HG02571 (cell line): Measurements from ENCODE around the gene SMO.
"Not testable (repeated sequence)": the region's sequence is repeated elsewhere in the genome, so short reads cannot be mapped to it uniquely, and the experiment has no call there.

ENCODE experiments used
- ATAC-seq: cut with Tn5 transposase; IDR thresholded peaks from one replicate; pipeline ENCODE4 v1.9.1; 2021; ENCODE audit warnings: mild to moderate bottlenecking, moderate library complexity; ENCODE audit not compliant: unreplicated experiment

The SMO gene

DNA sequence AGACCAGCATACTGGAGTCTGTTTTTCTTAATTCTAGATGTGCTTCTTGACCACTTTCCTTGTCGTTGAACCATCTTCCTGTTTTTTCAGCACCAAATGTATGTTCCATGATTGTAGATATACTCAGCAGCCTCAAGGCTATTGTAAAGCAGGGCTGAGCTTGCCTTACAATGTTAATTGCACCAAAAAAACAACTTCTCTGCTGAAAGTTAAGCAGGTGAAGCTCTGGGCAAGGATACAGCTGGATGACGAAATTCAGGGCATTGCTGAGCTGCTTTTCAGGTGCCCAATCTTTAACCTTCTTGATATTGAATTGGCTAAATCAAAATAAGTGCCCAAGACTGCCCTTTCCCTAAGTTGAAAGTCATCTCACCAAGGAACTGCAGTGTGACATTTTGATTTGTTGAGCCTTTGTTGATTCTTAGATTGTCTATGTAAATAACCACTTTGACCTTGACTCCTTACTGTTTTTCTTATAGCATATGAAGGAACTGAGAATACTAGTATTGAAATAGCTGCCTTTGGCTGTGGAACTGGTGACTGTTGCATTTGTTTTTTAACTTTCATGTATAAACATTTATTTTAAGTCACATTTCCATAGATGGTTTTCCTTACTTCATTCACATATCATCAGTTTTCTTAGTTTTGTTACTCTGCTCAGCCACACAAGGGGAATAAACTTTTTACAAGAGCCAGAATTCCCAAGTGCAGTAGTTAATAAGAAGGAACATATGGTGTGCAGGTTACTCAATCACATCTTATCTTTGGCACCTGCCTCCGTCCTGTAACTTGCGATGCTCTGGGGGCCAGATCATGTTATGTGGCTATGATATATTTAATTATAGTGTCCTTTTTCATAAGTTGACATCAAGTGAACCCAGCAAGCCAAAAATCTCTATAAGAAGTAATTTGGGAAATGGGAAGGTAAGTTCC is 39.5 kb downstream of the SMO start:
- ATAC-seq = no peak

DNA sequence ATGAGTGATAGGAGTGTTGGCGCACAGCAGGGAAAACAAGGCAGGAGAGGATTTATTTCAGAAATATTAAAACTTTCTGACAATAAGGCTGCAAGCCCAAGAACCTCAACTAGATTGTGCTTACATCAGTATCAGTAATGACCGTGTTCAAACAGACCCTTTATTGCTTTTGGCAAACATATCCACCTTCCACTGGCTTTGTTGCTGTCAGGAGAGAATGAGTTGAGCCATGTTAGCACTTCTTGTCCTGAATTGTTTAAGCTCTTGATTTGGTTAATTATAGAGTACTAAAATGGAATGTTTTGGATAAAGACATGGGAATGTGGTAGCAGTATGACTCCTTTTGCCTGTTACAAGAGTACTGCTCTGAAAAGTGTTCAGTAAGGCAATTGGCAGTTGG is 40.2 kb downstream of the SMO start:
- no peak for ATAC-seq

DNA sequence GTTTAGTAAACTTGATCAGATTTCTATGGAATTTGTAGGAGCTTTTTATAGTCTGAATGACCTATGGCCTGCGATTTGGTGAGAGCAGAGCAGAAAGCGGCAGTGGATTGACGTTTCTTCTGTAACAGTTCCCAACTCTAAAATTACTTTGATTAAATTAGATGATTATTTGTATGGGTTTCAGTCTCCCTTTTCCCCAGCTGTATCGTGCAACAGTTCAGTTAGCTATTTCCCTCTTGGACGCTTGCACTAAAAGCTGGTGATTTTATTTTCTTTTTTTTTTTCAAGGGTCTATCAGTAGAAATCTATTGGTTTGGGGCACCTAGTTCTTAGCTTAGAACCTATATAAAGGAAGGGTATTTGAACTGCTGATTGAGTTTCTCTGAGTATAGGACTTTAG is 43.2 kb downstream of the SMO start:
- no peak for ATAC-seq

DNA sequence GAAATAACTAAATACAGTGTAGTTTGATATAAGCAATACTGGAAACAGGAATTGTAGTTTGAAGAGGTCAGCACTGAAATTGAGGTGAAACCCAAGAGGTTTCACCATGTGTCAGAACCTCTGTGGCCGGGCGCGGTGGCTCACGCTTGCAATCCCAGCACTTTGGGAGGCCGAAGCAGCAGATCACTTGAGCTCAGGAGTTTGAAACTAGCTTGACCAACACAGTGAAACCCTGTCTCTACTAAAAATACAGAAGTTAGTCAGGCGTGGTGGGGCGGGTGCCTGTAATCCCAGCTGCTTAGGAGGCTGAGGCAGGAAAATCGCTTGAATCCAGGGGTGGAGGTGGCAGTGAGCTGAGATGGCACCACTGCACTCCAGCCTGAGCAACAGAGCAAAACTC is 50.1 kb downstream of the SMO start:
- no peak for ATAC-seq

DNA sequence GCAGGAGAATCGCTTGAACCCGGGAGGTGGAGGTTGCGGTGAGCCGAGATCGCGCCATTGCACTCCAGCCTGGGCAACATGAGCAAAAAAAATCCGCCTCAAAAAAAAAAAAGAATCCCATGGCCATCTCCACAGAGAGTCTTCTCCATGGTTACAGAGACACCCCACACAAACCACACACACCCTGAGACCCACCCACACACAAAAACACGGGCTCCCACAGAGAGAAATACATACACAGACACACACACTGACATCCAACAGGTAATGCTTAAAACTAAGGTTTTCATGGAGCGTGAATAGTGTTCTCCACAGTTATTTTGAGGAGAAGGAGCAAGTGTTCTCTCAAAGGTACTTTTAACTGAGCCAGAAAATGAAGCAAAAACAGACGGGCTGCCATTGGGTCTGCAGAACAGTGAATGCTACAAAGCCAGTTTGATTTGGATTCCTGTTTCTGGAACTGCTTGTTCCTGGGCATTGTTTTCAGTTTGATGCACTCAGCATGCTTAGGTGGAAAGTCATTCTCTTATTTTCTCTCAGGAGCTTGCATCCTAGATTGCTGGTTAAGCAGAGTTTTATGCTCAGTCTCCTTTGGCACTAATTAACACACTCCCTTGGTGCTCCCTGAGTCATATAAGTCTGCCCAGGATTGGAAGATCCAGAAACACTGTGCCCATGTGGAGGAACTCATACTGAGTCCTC is 51.8 kb downstream of the SMO start:
- ATAC-seq = no peak

DNA sequence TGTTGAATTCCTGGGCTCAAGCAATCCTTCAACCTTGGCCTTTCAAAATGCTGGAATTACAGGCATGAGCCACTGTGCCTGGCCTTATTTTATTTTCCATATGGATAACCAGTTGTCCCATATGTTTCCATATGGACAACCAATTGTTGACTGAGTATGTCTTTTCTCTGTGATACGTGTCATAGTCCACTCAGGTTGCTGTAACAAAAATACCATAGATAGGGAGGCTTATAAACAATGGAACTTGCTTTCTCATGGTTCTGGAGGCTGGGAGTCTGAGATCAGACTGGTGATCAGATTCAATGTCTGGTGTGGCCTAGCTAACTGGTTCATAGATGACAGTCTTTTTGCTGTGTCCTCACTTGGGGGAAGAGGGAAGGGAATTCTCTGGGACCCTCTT is 55.8 kb downstream of the SMO start:
- ATAC-seq = no peak

DNA sequence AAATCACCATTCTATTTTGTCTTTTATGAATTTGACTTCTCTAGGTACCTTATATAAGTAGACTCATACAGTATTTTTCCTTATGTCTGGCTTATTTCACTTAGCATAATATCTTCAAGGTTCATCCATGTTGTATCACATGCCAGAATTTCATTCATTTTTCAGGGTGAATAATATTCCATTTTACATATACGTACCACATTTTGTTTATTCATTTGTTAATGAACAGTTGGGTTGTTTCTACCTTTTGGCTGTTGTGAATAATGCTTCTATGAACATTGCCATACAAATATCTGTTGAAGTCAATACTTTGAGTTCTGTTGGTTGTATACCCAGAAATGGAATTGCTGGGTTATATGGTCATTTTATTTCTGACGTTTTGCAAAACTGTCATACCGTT is 57.1 kb downstream of the SMO start:
- ATAC-seq = no peak

DNA sequence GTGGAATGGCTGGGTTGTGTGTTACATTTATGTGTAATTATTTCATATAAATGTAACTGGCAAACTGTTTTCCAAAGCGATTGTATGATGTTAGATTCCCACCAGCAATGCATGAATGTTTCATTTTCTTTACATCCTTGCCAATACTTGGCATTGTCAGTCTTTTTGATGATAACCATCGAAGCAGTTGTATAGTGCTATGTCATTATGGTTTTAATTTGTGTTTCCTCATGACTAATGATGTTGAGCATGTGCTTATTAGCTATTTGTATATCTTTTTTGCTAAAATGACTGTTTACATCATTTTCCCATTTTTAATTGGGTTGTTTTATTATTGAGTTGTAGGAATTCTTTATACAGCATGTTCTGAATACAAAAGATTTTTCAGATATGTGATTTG is 58.7 kb downstream of the SMO start:
- no peak for ATAC-seq

DNA sequence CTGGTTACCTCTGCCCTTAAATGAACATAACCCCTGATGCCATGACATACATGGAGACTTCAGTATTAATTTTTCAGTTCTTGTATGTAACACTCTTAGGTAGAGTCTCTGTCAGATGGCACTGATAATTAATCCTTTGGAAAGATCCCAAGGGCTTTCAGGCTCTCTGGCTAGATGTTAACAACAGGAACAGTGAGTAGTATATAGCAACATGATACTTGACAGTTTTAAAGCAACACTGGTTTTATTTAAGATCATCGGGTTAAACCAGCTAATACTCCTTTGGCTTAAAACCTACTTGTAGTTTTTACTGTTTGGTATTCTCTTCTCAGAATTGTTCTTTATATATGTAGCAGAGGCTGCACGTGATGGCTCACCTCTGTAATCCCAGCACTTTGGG is 63.7 kb downstream of the SMO start:
- ATAC-seq = no peak

DNA sequence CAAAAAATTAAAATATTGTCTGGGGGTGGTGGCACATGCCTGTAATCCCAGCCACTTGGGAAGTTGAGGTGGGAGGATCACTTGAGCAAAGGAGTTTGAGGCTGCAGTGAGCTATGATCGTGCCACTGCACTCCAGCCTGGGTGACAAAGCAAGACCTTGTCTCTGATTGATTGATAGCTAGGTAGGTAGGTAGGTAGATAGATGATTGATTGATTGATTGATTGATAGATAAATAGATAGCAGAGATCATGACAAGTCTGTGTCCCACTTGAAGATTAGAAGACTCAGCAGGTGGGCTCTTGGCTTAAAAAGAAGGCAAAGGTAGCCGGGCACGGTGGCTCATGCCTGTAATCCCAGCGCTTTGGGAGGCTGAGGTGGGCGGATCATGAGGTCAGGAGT is 64.2 kb downstream of the SMO start:
- not testable (repeated sequence) for ATAC-seq

DNA sequence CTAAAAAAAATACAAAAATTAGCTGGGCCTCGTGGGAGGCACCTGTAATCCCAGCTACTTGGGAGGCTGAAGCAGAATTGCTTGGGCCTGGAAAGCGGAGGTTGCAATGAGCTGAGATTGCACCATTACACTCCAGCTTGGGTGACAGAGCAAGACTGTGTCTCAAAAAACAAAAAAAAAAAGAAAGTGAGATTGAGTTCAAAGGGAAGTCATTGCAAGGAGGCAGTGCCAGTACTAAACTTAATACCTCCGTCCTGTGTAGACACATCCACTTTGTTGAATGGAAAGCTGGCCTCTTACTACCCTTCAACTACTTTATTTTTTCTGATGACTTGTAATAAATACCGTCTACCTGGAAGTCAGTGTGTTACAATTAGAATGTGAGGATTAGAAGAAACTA is 67.4 kb downstream of the SMO start:
- ATAC-seq = no peak

DNA sequence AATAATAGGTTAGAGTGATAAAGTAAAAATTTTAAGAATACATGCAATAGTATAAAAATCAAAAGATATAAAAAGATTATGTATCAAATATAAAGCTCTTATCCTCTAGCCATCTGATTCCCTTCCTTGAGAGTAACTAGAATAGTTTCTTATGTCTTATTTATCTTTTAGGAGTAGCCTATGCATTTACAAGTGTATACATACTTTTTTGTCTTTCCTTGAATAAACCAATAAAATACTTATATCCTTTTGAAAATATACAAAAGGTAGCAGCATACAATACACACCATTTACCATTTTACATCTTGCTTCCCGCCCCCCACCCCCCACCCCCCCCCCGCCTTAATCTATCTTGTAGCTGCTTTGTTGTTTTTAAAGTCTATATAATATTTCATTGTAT is 67.8 kb downstream of the SMO start:
- no peak for ATAC-seq

DNA sequence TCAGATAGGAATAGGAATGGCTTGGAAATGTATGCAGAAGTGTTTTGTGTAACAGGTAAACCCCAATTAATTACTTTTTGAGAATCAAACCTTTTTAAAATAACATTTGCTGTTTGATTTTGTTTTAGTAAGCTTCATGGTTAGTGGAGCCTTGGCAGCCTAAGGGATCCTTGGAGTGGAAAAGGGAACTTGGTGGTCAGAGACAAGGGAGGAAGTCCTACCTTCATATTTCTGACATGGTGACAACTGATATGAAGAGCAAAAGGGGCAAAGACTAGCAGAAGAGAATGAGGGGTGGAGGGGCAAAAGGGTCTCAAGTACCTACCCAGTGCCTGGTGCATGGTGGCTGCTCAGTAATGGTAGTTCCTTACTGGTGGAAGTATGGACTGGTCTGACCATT is 68.7 kb downstream of the SMO start:
- ATAC-seq = no peak

DNA sequence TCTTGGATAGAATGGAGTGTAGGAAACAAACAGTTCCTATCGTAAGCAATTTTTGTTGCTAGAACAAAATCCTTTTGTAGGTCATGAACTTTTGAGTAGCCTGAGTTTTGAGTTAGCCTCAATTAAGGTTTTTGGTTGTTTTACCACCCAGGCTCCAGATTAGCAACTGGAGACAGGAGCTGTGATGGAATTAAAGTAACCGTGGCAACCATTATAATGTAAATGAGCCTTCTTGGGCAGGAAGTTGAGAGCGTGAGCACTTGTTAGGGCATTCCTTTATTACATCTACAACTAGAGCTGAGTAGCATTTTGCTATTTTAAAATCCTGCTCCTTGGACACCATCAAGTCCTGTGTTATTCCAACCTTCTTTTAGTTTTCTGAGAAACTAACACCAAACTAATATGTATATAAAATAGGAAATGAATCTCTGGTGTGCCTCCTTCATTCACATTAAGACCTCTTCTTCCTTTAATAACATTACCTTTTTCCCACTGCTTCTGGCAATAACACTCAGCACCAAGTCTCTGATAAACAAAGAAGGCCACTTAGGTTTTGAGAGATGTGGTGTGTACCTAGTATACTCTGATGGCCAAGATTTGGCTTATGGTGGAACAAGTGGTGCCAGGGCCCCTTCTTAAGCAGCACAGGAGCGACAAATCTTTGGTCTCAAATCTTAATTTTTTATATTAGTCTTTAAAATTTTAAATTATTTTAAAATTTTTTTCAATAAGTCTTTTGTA is 70.4 kb downstream of the SMO start:
- ATAC-seq = no peak

DNA sequence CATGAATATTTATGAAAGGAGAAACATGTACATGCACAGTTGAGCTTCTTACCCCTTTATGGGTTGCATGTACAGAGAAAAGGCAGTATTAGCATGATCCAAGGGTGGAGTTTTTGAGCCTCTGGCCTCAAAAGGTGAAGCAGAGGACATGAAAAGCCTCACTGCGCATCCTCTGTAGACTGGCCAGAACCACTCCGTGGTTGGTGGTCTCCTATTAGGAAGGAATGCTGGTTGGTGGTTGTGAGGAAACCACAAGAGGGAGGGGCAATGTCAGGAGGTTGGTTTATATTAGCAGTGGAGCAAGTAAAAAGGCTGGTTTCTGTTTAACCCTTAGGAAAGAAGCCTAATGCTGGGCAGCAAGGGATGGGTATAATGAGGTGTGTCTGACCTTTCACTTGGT is 73.9 kb downstream of the SMO start:
- no peak for ATAC-seq
